Stimulated activated CD4-positive, alpha-beta T cell treated with anti-CD3 and anti-CD28 coated beads, Interleukin-4, amount 100 ng/mL, for 1 hour (primary cell): Measurements from ENCODE around the gene BMP10.

Experiments
- DNase-seq: peaks from one replicate; pipeline ENCODE4 v3.0.0-alpha.2; 2020

Gene BMP10

GRCh38 chr2:68889500-68889899 is 18.3 kb upstream of the BMP10 start:
- DNase-seq, result no peak

GRCh38 chr2:68889021-68889420 is 17.8 kb upstream of the BMP10 start:
- DNase-seq, result no peak

GRCh38 chr2:68888038-68888704 is 17.0 kb upstream of the BMP10 start:
- DNase-seq, result no peak

- DNase-seq, result no peak
Measured at GRCh38 chr2:68885811-68886075, 14.5 kb upstream of the BMP10 start.

- DNase-seq, result no peak
Measured at GRCh38 chr2:68885074-68885810, 14.0 kb upstream of the BMP10 start.

GRCh38 chr2:68880213-68880612 is 9.0 kb upstream of the BMP10 start:
- no peak for DNase-seq

GRCh38 chr2:68879296-68879695 is 8.1 kb upstream of the BMP10 start:
- DNase-seq, result no peak

GRCh38 chr2:68878753-68879152 is 7.6 kb upstream of the BMP10 start:
- no peak for DNase-seq

- DNase-seq, result no peak
Measured at GRCh38 chr2:68878071-68878711, 7.0 kb upstream of the BMP10 start.

GRCh38 chr2:68877079-68877772 is 6.0 kb upstream of the BMP10 start:
- no peak for DNase-seq

GRCh38 chr2:68870215-68870614 is 982 bp downstream of the BMP10 start:
- DNase-seq, result no peak

GRCh38 chr2:68865108-68865507 is 6.1 kb downstream of the BMP10 start:
- DNase-seq, result no peak

GRCh38 chr2:68863996-68864395 is 7.2 kb downstream of the BMP10 start:
- no peak for DNase-seq

- no peak for DNase-seq
Measured at GRCh38 chr2:68862889-68863288, 8.3 kb downstream of the BMP10 start.

- DNase-seq, result no peak
Measured at GRCh38 chr2:68861330-68861729, 9.9 kb downstream of the BMP10 start.

GRCh38 chr2:68860111-68860510 is 11.1 kb downstream of the BMP10 start:
- no peak for DNase-seq

GRCh38 chr2:68857855-68858456 is 13.2 kb downstream of the BMP10 start:
- DNase-seq, result no peak

GRCh38 chr2:68857202-68857845 is 13.9 kb downstream of the BMP10 start:
- no peak for DNase-seq

GRCh38 chr2:68855550-68855949 is 15.6 kb downstream of the BMP10 start:
- no peak for DNase-seq

- DNase-seq, result no peak
Measured at GRCh38 chr2:68854476-68854875, 16.7 kb downstream of the BMP10 start.

GRCh38 chr2:68853915-68854314 is 17.3 kb downstream of the BMP10 start:
- no peak for DNase-seq

GRCh38 chr2:68853035-68853434 is 18.2 kb downstream of the BMP10 start:
- no peak for DNase-seq

GRCh38 chr2:68850524-68850923 is 20.7 kb downstream of the BMP10 start:
- DNase-seq, result no peak
